Measurements from ENCODE around the gene ALOXE3.

Gene ALOXE3

GRCh38 chr17:8120520-8121406, 2.4 kb upstream of the ALOXE3 start:
- peak; percentile 12 for TF ChIP-seq CTCF (IDR thresholded peaks at IDR 0.05; ENCODE audit: borderline replicate concordance, control extremely low read depth, extremely low read depth, insufficient read depth, missing control alignments)
- peak; percentile 71 for DNase-seq (ENCODE audit: low spot score)
- in situ Hi-C loops (cut with MboI; ENCODE audit: low sequenced_read_pairs, unreplicated experiment), result no loop called here

DNA sequence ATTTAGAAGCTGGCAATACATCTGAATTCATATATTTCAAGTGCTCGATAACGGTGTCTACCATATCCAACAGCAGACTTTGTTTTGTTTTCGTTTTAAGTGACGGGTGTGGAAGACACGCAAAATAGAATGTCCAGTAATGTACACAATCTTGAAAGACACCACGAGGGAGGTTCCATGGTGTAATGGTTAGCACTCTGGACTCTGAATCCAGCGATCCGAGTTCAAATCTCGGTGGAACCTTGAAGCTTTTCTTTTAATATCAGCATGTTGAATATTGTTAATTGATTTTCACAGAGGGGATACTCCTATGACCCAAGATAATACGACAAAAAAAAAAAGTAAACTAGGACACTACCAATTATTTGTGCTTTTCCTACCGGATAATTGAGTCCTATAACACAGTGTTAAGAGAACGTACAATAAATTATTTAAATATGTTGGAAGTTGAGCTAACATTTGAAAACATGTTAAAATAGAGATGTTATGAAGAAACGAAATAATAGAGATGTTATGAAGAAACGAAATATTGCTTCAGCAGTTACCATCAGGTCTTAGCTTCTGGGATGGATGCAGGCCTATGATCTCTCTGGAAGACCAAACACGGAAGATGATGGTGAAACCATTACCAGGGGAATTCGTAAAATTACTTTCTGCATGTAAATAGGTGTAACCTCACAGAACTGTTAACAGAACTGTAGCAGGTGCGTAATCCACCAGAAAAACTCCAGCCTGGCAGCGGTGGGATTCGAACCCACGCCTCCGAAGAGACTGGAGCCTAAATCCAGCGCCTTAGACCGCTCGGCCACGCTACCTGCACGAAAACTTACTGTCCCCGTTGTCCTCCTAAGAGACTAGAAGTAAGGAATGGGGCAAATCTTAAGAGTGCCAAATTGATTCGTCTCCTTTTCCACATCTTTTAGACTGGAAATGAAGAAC, 1.5 kb upstream of the ALOXE3 start:
- DNase-seq (ENCODE audit: low spot score), result peak; percentile 67
- in situ Hi-C loops (cut with MboI; ENCODE audit: low sequenced_read_pairs, unreplicated experiment), result no loop called here

GRCh38 chr17:8118769-8119580, 661 bp upstream of the ALOXE3 start:
- peak; percentile 89 for DNase-seq (ENCODE audit: low spot score)
- in situ Hi-C loops (cut with MboI; ENCODE audit: low sequenced_read_pairs, unreplicated experiment), result no loop called here
- TF ChIP-seq CTCF (IDR thresholded peaks at IDR 0.05; ENCODE audit: borderline replicate concordance, control extremely low read depth, extremely low read depth, insufficient read depth, missing control alignments), result peak; percentile 69

More for the DNA sequence above, 1.5 kb upstream of the ALOXE3 start:
- no peak for TF ChIP-seq CTCF (IDR thresholded peaks at IDR 0.05; ENCODE audit: borderline replicate concordance, control extremely low read depth, extremely low read depth, insufficient read depth, missing control alignments)

DNA sequence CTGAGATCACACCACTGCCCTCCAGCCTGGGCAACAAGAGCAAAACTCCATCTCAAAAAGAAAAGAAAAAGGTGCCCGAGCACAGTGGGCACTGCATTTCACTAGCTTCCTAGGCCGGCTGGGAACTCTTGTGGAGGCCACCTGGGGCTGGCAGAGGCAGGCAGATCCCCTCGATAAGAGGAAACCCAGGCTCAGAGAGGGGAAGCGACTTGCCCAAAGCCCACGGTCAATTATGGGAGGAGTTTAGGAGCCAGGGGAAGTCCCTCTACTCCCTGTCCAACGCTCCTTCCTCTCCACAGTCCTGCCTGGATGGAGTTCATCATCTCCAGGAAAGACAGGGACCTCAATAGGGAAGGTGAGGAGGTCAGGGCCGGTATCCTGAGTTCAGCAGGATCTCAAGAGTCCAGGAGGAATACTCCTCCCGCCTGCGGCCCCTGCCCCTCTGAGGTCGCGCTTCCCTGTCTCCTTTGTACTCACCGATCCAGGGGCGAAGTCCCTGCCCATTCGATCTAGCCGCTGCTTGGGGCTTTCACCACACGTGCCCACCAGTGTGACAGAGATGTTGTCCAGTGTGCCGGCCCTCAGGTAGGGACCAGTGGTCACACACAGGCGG, 841 bp downstream of the ALOXE3 start:
- no peak for TF ChIP-seq CTCF (IDR thresholded peaks at IDR 0.05; ENCODE audit: borderline replicate concordance, control extremely low read depth, extremely low read depth, insufficient read depth, missing control alignments)
- no peak for DNase-seq (ENCODE audit: low spot score)
- in situ Hi-C loops (cut with MboI; ENCODE audit: low sequenced_read_pairs, unreplicated experiment), result no loop called here

GRCh38 chr17:8116776-8117175, 1.5 kb downstream of the ALOXE3 start:
- in situ Hi-C loops (cut with MboI; ENCODE audit: low sequenced_read_pairs, unreplicated experiment), result no loop called here
- no peak for TF ChIP-seq CTCF (IDR thresholded peaks at IDR 0.05; ENCODE audit: borderline replicate concordance, control extremely low read depth, extremely low read depth, insufficient read depth, missing control alignments)
- no peak for DNase-seq (ENCODE audit: low spot score)
